ENCODE data around the gene ENTPD7.

DNA sequence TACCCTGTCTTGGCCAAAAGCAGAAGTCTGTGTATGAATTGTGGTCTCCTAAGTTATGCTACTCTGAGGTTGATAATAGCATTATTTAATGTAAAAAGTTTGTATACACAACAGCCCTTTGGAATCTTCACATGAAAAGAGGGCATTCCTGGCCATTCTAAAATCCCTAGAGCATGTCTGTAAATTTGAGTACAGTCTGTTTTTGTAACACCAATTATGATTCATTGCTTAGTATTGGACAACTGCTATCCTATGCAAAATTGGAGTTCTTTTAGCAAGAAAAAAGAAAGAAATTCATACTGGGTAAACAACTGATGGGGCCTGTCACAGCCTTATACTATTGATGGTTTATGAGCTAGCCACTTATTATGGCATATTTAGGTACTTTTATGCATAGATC lies 82.9 kb downstream of the ENTPD7 start:
- TF ChIP-seq, protein P1, sequence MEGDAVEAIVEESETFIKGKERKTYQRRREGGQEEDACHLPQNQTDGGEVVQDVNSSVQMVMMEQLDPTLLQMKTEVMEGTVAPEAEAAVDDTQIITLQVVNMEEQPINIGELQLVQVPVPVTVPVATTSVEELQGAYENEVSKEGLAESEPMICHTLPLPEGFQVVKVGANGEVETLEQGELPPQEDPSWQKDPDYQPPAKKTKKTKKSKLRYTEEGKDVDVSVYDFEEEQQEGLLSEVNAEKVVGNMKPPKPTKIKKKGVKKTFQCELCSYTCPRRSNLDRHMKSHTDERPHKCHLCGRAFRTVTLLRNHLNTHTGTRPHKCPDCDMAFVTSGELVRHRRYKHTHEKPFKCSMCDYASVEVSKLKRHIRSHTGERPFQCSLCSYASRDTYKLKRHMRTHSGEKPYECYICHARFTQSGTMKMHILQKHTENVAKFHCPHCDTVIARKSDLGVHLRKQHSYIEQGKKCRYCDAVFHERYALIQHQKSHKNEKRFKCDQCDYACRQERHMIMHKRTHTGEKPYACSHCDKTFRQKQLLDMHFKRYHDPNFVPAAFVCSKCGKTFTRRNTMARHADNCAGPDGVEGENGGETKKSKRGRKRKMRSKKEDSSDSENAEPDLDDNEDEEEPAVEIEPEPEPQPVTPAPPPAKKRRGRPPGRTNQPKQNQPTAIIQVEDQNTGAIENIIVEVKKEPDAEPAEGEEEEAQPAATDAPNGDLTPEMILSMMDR (IDR thresholded peaks at IDR 0.05), result no peak
- TF ChIP-seq EP300 (IDR thresholded peaks at IDR 0.05), result no peak
- TF ChIP-seq POLR2A (IDR thresholded peaks at IDR 0.05), result no peak

Data from stomach (tissue), 4 donors.